ENCODE data around the gene TMEM87A. TPM values are rescaled to one million over a fixed set of nuclear protein-coding genes. Genes with fewer than 3 reads are reported as not detected.

TMEM87A gene
- total and polyA plus RNA-seq, 3 donors from 2014 or later = 64.2 to 92.9 (median 79.5) TPM

- WGBS, 2 donors = 80 to 87% methylated on average over 4 to 5 of the region's 5 CpGs
- Histone ChIP-seq H3K4me3 (no peak overlapping the region), H3K36me3 (ENCODE audit: low read depth, missing control alignments) (no peaks in the 10 kb centered on the region), H3K9me3 (no peaks in the 10 kb centered on the region), H3K4me1 (peaks cover 5% of the 10 kb centered on the region), H3K27me3 (no peaks in the 10 kb centered on the region), H3K27ac (no peak overlapping the region)
- DNase-seq = no peak
- TF ChIP-seq CTCF (IDR thresholded peaks at IDR 0.05) (no peak), POLR2A (IDR thresholded peaks at IDR 0.05) (no peak)
- intact Hi-C loops (cut with DNase I; ENCODE audit: low total_unique reads) = no loop called here
These were observed 88.9 kb downstream of the TMEM87A start for GRCh38 chr15:42184296-42184695.

GRCh38 chr15:42182961-42183360 lies 90.3 kb downstream of the TMEM87A start:
- no peak for DNase-seq
- intact Hi-C loops (cut with DNase I; ENCODE audit: low total_unique reads) = no loop called here
- H3K27ac ChIP-seq = no peak overlapping the region
- no peaks in the 10 kb centered on the region for H3K36me3 ChIP-seq (ENCODE audit: low read depth, missing control alignments)
- no peaks in the 10 kb centered on the region for H3K27me3 ChIP-seq
- H3K9me3 ChIP-seq = no peaks in the 10 kb centered on the region
- H3K4me3 ChIP-seq = no peak overlapping the region
- TF ChIP-seq CTCF (IDR thresholded peaks at IDR 0.05) (no peak), POLR2A (IDR thresholded peaks at IDR 0.05) (no peak)
- H3K4me1 ChIP-seq = no peaks in the 10 kb centered on the region
- 72 to 81% methylated on average over 6 of the region's 6 CpGs for WGBS, 2 donors

- Histone ChIP-seq H3K4me1 (no peaks in the 10 kb centered on the region), H3K27me3 (no peaks in the 10 kb centered on the region), H3K27ac (no peak overlapping the region), H3K4me3 (no peak overlapping the region), H3K9me3 (no peaks in the 10 kb centered on the region), H3K36me3 (ENCODE audit: low read depth, missing control alignments) (no peaks in the 10 kb centered on the region)
- intact Hi-C loops (cut with DNase I; ENCODE audit: low total_unique reads) = no loop called here
- 87% methylated on average over 6 of the region's 6 CpGs for WGBS, 2 donors
- DNase-seq = no peak
- TF ChIP-seq POLR2A (IDR thresholded peaks at IDR 0.05) (no peak), CTCF (IDR thresholded peaks at IDR 0.05) (no peak)
These were observed 90.8 kb downstream of the TMEM87A start for GRCh38 chr15:42182328-42182886.

DNA sequence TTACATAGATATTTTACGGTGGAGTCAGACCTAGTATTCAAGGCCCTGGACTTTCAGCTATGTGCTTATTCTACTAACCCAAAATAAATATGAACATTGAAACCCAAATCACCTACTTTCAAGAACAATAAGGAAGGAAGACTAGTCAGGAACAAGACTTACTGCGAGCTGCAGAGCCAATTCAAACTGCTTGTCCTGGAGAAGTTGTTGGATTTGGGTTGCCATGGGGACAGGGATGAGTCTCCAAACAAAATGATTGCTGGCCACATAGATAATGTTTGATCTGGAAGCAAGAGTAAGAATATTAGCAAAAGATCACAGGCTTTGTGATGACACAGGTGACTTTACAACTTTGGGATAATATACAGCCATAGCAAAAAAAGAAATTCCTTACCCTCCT lies 95.2 kb downstream of the TMEM87A start:
- TF ChIP-seq POLR2A (IDR thresholded peaks at IDR 0.05) (no peak), CTCF (IDR thresholded peaks at IDR 0.05) (no peak)
- no peaks in the 10 kb centered on the region for H3K36me3 ChIP-seq (ENCODE audit: low read depth, missing control alignments)
- H3K4me3 ChIP-seq = no peak overlapping the region
- 92 to 95% methylated on average over 2 of the region's 2 CpGs for WGBS, 2 donors
- no peaks in the 10 kb centered on the region for H3K9me3 ChIP-seq
- H3K27ac ChIP-seq = no peak overlapping the region
- intact Hi-C loops (cut with DNase I; ENCODE audit: low total_unique reads) = no loop called here
- H3K4me1 ChIP-seq = no peaks in the 10 kb centered on the region
- DNase-seq = no peak
- no peaks in the 10 kb centered on the region for H3K27me3 ChIP-seq

GRCh38 chr15:42175671-42176070 lies 97.6 kb downstream of the TMEM87A start:
- intact Hi-C loops (cut with DNase I; ENCODE audit: low total_unique reads) = no loop called here
- 83 to 86% methylated on average over 5 of the region's 5 CpGs for WGBS, 2 donors
- DNase-seq = no peak
- Histone ChIP-seq H3K27me3 (no peaks in the 10 kb centered on the region), H3K36me3 (ENCODE audit: low read depth, missing control alignments) (no peaks in the 10 kb centered on the region), H3K27ac (no peak overlapping the region), H3K4me3 (no peak overlapping the region), H3K9me3 (no peaks in the 10 kb centered on the region), H3K4me1 (no peaks in the 10 kb centered on the region)
- no peak for TF ChIP-seq CTCF (IDR thresholded peaks at IDR 0.05)
- no peak for TF ChIP-seq POLR2A (IDR thresholded peaks at IDR 0.05)
